ENCODE data around the gene FGF12. TPM values are rescaled to one million over a fixed set of nuclear protein-coding genes. Genes with fewer than 3 reads are reported as not detected.
A peak's percentile ranks its signal among the peaks of the same experiment; 100 is the strongest.

The FGF12 gene
- total RNA-seq, 1 experiment from 2014 or later: 0.09 TPM

- Mint-ChIP-seq H3K9me3 (ENCODE audit: unreplicated experiment) (no peaks in the 10 kb centered on the region), H3K4me3 (ENCODE audit: unreplicated experiment) (no peak overlapping the region), H3K27me3 (ENCODE audit: insufficient read depth, unreplicated experiment) (peaks cover 92% of the 10 kb centered on the region), H3K36me3 (ENCODE audit: insufficient read depth, unreplicated experiment) (no peaks in the 10 kb centered on the region), H3K4me1 (ENCODE audit: insufficient read depth, unreplicated experiment) (peaks cover 5% of the 10 kb centered on the region), H3K27ac (ENCODE audit: low read depth, unreplicated experiment) (no peak overlapping the region)
- no peak for DNase-seq (ENCODE audit: unreplicated experiment)
- no TSS peak for BruUV-seq (replicated peaks)
- POLR2A ChIA-PET: interaction anchor here (0.6 kb wide), 1 partner anchor 110 kb away, joined by 3 read pairs; no protein-coding TSS in a partner anchor
- TF ChIP-seq, protein P1, sequence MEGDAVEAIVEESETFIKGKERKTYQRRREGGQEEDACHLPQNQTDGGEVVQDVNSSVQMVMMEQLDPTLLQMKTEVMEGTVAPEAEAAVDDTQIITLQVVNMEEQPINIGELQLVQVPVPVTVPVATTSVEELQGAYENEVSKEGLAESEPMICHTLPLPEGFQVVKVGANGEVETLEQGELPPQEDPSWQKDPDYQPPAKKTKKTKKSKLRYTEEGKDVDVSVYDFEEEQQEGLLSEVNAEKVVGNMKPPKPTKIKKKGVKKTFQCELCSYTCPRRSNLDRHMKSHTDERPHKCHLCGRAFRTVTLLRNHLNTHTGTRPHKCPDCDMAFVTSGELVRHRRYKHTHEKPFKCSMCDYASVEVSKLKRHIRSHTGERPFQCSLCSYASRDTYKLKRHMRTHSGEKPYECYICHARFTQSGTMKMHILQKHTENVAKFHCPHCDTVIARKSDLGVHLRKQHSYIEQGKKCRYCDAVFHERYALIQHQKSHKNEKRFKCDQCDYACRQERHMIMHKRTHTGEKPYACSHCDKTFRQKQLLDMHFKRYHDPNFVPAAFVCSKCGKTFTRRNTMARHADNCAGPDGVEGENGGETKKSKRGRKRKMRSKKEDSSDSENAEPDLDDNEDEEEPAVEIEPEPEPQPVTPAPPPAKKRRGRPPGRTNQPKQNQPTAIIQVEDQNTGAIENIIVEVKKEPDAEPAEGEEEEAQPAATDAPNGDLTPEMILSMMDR (IDR thresholded peaks at IDR 0.05; ENCODE audit: unreplicated experiment): no peak
- intact Hi-C loops (cut with micrococcal nuclease): no loop called here
- CTCF ChIA-PET: interaction anchor here (0.6 to 0.7 kb wide), 2 partner anchors 39 to 1546 kb away, joined by 3 read pairs; no protein-coding TSS in a partner anchor
Measured at GRCh38 chr3:192372616-192373015, 354.7 kb downstream of the FGF12 start.

DNA sequence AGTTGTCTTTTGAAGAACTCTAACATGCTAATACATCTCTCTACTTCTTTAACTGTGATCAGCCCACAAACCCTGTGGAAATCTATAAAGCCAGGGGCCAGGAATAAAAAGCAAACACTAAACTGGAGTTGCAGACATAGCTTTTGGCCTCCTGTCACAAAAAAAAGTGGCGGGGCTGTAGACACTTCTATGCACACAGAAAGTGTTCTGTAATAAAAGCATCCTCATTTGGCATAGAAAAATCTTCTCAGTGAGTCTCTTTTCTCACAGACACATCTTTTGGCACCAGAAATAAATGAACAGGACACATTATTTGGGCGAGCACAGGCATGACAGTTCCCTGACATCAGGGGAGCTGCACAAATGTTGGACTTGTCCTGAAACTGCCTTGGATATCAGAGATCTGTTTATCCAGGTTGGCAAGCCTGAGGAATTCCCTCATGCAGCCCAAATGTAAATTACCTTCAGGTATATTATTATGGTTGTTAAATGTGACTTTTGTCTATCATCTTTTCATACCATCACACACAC lies 355.4 kb downstream of the FGF12 start:
- Mint-ChIP-seq H3K4me1 (ENCODE audit: insufficient read depth, unreplicated experiment) (peaks cover 5% of the 10 kb centered on the region), H3K27me3 (ENCODE audit: insufficient read depth, unreplicated experiment) (peaks cover 91% of the 10 kb centered on the region), H3K36me3 (ENCODE audit: insufficient read depth, unreplicated experiment) (no peaks in the 10 kb centered on the region), H3K4me3 (ENCODE audit: unreplicated experiment) (no peak overlapping the region), H3K27ac (ENCODE audit: low read depth, unreplicated experiment) (no peak overlapping the region), H3K9me3 (ENCODE audit: unreplicated experiment) (no peaks in the 10 kb centered on the region)
- ChIA-PET CTCF (interaction anchor here (0.6 kb wide), 1 partner anchor 256 kb away, joined by 3 read pairs; no protein-coding TSS in a partner anchor), POLR2A (interaction anchor here (1.0 kb wide), 1 partner anchor 21 kb away, joined by 3 read pairs; no protein-coding TSS in a partner anchor)
- intact Hi-C loops (cut with micrococcal nuclease): no loop called here
- TF ChIP-seq, protein P1 (IDR thresholded peaks at IDR 0.05; ENCODE audit: unreplicated experiment): no peak
- no peak for DNase-seq (ENCODE audit: unreplicated experiment)
- no TSS peak for BruUV-seq (replicated peaks)

GRCh38 chr3:192367616-192368015 lies 359.7 kb downstream of the FGF12 start:
- intact Hi-C loops (cut with micrococcal nuclease): no loop called here
- CTCF ChIA-PET: no interaction called here
- Mint-ChIP-seq H3K27me3 (ENCODE audit: insufficient read depth, unreplicated experiment) (peaks cover 99% of the 10 kb centered on the region), H3K4me1 (ENCODE audit: insufficient read depth, unreplicated experiment) (peaks cover 2% of the 10 kb centered on the region), H3K4me3 (ENCODE audit: unreplicated experiment) (no peak overlapping the region), H3K27ac (ENCODE audit: low read depth, unreplicated experiment) (no peak overlapping the region), H3K9me3 (ENCODE audit: unreplicated experiment) (no peaks in the 10 kb centered on the region), H3K36me3 (ENCODE audit: insufficient read depth, unreplicated experiment) (no peaks in the 10 kb centered on the region)
- TF ChIP-seq, protein P1 (IDR thresholded peaks at IDR 0.05; ENCODE audit: unreplicated experiment): no peak
- POLR2A ChIA-PET: interaction anchor here (0.6 to 0.8 kb wide), 2 partner anchors 29 to 31 kb away, joined by 3 read pairs; no protein-coding TSS in a partner anchor
- no TSS peak for BruUV-seq (replicated peaks)
- DNase-seq (ENCODE audit: unreplicated experiment): peak; percentile 20

- TF ChIP-seq, protein P1 (IDR thresholded peaks at IDR 0.05; ENCODE audit: unreplicated experiment): no peak
- no peak overlapping the region for H3K4me3 Mint-ChIP-seq (ENCODE audit: unreplicated experiment)
- no peak overlapping the region for H3K27ac Mint-ChIP-seq (ENCODE audit: low read depth, unreplicated experiment)
- DNase-seq (ENCODE audit: unreplicated experiment): no peak
- ChIA-PET POLR2A (interaction anchor here (0.8 kb wide), 1 partner anchor 28 kb away, joined by 3 read pairs; no protein-coding TSS in a partner anchor), CTCF (interaction anchor here (0.6 kb wide), 1 partner anchor 164 kb away, joined by 3 read pairs; no protein-coding TSS in a partner anchor)
- no peaks in the 10 kb centered on the region for H3K36me3 Mint-ChIP-seq (ENCODE audit: insufficient read depth, unreplicated experiment)
- no peaks in the 10 kb centered on the region for H3K9me3 Mint-ChIP-seq (ENCODE audit: unreplicated experiment)
- intact Hi-C loops (cut with micrococcal nuclease): no loop called here
- H3K27me3 Mint-ChIP-seq (ENCODE audit: insufficient read depth, unreplicated experiment): peaks cover 95% of the 10 kb centered on the region
- no TSS peak for BruUV-seq (replicated peaks)
- H3K4me1 Mint-ChIP-seq (ENCODE audit: insufficient read depth, unreplicated experiment): no peaks in the 10 kb centered on the region
Measured at GRCh38 chr3:192366916-192367315, 360.4 kb downstream of the FGF12 start.

All from MCF 10A (cell line).